ENCODE measurements around the gene EHF.

DNA sequence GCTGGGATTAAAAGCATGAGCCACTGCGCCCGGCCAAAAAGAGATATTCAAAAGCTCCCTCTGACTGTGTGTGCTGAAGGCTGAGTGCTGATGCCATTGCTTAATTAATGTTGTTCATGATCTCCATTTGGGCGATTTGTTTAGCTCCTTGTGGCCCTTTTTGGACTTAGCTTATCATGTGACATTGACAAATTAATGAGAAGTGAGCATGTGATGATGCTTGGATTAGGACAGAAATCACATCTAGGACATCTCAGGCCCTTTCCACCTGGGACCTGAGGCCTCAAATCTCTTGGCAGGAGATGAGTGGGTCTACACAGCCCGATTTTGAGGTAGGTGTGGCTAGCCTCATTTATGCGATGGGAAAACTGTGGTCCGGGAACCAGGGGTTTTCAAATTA lies 10.4 kb downstream of the EHF start:
- TF ChIP-seq ZNF124 (CRISPR knock-in tag; IDR thresholded peaks at IDR 0.05) (no peak), MAFK (IDR thresholded peaks at IDR 0.05; ENCODE audit: low read length) (no peak), JUND (IDR thresholded peaks at IDR 0.05; ENCODE audit: borderline replicate concordance, low read depth, low read length) (no peak), JUND (tag; IDR thresholded peaks at IDR 0.05; ENCODE audit: borderline replicate concordance, low read depth, low read length) (no peak), EP300 (IDR thresholded peaks at IDR 0.05; ENCODE audit: low read length) (no peak), RNF2 (IDR thresholded peaks at IDR 0.05) (no peak), POLR2AphosphoS5 (IDR thresholded peaks at IDR 0.05; ENCODE audit: control insufficient read depth, insufficient read depth, low read depth, low read length) (no peak)

Data from K562 (cell line).